Nephron progenitor cell (in vitro differentiated cells): ENCODE results near the gene AP1B1.
A peak's percentile ranks its signal among the peaks of the same experiment; 100 is the strongest.
"Not testable (repeated sequence)": the region's sequence is repeated elsewhere in the genome, so short reads cannot be mapped to it uniquely, and the experiment has no call there.

Experiments
- DNase-seq: peaks from one replicate; pipeline ENCODE4 v3.0.0; 2021
- H3K27ac Mint-ChIP-seq: 2 replicates; pipeline ENCODE4 v1.8.0; 2021; ENCODE audit warnings: mild to moderate bottlenecking, moderate library complexity, mixed read lengths
- H3K27me3 Mint-ChIP-seq: 2 replicates; pipeline ENCODE4 v1.8.0; 2021; ENCODE audit warnings: mild to moderate bottlenecking, low read depth, mixed read lengths; ENCODE audit not compliant: poor library complexity
- H3K36me3 Mint-ChIP-seq: 2 replicates; pipeline ENCODE4 v1.8.0; 2021; ENCODE audit warnings: low read depth, mixed read lengths
- H3K4me1 Mint-ChIP-seq: 2 replicates; pipeline ENCODE4 v1.8.0; 2021; ENCODE audit warnings: mixed read lengths
- H3K4me3 Mint-ChIP-seq: 2 replicates; pipeline ENCODE4 v1.8.0; 2021; ENCODE audit warnings: mild to moderate bottlenecking, moderate library complexity, mixed read lengths
- H3K9me3 Mint-ChIP-seq: 2 replicates; pipeline ENCODE4 v1.8.0; 2021; ENCODE audit warnings: mild to moderate bottlenecking, moderate library complexity, mixed read lengths
- TF ChIP-seq, protein P1 (sequence below): fragments of 200-600 bp; sonication (generic); IDR thresholded peaks from 2 replicates; pipeline ENCODE4 v1.5.0; 2021; ENCODE audit warnings: antibody characterized with exemption

AP1B1 gene

DNA sequence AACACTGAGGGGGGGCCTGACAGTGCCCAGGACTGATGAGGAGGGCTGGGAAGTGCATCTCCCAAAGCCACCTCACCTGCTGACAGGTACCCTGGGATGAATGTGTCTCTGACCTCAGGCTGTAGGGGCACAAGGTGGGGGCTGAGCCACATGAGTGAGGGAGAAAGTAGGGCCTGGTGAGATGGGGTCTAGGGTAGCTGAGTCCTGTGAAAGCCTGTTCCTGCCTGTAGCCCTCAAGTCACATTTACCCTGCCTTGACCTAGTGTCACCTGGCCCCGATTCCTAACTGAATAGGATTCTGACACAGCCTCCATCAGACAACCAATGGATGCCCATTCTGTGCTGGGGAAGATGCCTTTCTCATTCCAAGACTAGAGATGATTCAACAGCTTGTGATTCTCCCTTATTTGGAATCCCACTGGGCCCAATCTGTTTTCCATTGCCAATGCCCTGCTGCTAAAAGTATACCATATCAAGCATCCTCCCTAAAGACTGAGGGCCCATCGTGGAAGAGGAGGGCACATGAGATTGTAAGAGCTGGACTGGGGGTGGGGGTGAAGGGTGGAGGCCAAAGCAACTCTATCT, 38.9 kb upstream of the AP1B1 start:
- Mint-ChIP-seq H3K27ac (no peak overlapping the region), H3K4me1 (peaks cover 12% of the 10 kb centered on the region), H3K27me3 (peaks cover 48% of the 10 kb centered on the region), H3K9me3 (no peaks in the 10 kb centered on the region), H3K4me3 (no peak overlapping the region), H3K36me3 (no peaks in the 10 kb centered on the region)
- TF ChIP-seq, protein P1, sequence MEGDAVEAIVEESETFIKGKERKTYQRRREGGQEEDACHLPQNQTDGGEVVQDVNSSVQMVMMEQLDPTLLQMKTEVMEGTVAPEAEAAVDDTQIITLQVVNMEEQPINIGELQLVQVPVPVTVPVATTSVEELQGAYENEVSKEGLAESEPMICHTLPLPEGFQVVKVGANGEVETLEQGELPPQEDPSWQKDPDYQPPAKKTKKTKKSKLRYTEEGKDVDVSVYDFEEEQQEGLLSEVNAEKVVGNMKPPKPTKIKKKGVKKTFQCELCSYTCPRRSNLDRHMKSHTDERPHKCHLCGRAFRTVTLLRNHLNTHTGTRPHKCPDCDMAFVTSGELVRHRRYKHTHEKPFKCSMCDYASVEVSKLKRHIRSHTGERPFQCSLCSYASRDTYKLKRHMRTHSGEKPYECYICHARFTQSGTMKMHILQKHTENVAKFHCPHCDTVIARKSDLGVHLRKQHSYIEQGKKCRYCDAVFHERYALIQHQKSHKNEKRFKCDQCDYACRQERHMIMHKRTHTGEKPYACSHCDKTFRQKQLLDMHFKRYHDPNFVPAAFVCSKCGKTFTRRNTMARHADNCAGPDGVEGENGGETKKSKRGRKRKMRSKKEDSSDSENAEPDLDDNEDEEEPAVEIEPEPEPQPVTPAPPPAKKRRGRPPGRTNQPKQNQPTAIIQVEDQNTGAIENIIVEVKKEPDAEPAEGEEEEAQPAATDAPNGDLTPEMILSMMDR, result no peak
- no peak for DNase-seq

- no peak overlapping the region for H3K27ac Mint-ChIP-seq
- peaks cover 7% of the 10 kb centered on the region for H3K4me1 Mint-ChIP-seq
- peaks cover 46% of the 10 kb centered on the region for H3K27me3 Mint-ChIP-seq
- DNase-seq, result no peak
- no peak overlapping the region for H3K4me3 Mint-ChIP-seq
- TF ChIP-seq, protein P1, result no peak
- H3K36me3 Mint-ChIP-seq, result no peaks in the 10 kb centered on the region
- H3K9me3 Mint-ChIP-seq, result no peaks in the 10 kb centered on the region
Observed at GRCh38 chr22:29426476-29426875, 38.1 kb upstream of the AP1B1 start.

- Mint-ChIP-seq H3K4me1 (peaks cover 22% of the 10 kb centered on the region), H3K27me3 (peaks cover 30% of the 10 kb centered on the region)
- not testable (repeated sequence) for H3K36me3 Mint-ChIP-seq, H3K9me3 Mint-ChIP-seq, H3K27ac Mint-ChIP-seq, H3K4me3 Mint-ChIP-seq, DNase-seq
Observed at GRCh38 chr22:29418704-29419103, 30.3 kb upstream of the AP1B1 start.

GRCh38 chr22:29414951-29415591, 26.7 kb upstream of the AP1B1 start:
- DNase-seq, H3K36me3 Mint-ChIP-seq, H3K9me3 Mint-ChIP-seq, H3K27ac Mint-ChIP-seq, H3K4me3 Mint-ChIP-seq: not testable (repeated sequence)
- H3K4me1 Mint-ChIP-seq, result peaks cover 13% of the 10 kb centered on the region
- H3K27me3 Mint-ChIP-seq, result peaks cover 29% of the 10 kb centered on the region

DNA sequence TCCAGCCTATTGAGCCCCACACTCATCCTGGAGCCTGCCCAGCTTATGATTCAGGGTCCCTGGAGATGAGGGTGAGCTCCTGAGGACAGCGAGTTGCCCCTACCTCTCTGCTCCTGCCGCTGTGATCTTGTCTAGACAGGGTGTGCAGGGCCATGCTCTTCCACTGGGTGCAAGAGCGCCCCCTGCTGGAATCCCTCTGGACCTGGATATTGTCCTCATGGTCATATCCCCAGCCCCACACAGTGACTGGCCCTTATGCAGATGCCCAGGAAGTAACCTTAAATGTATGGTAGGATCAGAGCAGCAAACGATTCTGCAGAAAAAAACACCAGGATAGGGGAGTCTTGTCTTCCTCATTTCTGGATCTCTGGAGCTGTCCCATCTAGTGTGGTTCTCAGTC, 24.4 kb upstream of the AP1B1 start:
- H3K4me3 Mint-ChIP-seq, H3K27ac Mint-ChIP-seq, DNase-seq, H3K9me3 Mint-ChIP-seq, H3K36me3 Mint-ChIP-seq, H3K4me1 Mint-ChIP-seq: not testable (repeated sequence)
- TF ChIP-seq, protein P1, result peak; percentile 39
- peaks cover 29% of the 10 kb centered on the region for H3K27me3 Mint-ChIP-seq

GRCh38 chr22:29411569-29412211, 23.3 kb upstream of the AP1B1 start:
- peaks cover 22% of the 10 kb centered on the region for H3K27me3 Mint-ChIP-seq
- H3K9me3 Mint-ChIP-seq, H3K4me3 Mint-ChIP-seq, H3K4me1 Mint-ChIP-seq, H3K36me3 Mint-ChIP-seq, H3K27ac Mint-ChIP-seq, DNase-seq: not testable (repeated sequence)

DNA sequence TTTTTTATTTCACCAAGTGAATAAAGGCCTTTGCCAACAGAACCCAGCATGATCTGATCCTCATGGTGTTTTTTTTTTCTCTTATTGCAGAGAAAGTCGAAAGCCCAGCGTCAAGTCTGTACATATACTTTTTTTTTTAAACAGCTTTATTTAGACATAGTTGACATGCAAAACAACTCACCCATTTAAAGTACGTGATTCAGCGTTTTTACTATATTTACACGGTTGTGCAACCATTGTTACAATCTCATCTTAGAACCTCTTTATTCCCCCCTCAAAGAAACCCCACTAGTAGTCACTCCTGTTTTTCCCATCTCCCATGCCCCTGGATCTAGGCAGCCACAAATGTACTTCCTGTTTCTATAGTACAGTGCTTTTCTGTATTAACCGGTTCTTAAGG, 20.6 kb upstream of the AP1B1 start:
- no peak for DNase-seq
- Mint-ChIP-seq H3K9me3 (no peaks in the 10 kb centered on the region), H3K4me3 (no peak overlapping the region), H3K36me3 (no peaks in the 10 kb centered on the region), H3K27me3 (peaks cover 18% of the 10 kb centered on the region), H3K4me1 (no peaks in the 10 kb centered on the region), H3K27ac (no peak overlapping the region)
- TF ChIP-seq, protein P1, result no peak

- not testable (repeated sequence) for H3K4me3 Mint-ChIP-seq, H3K9me3 Mint-ChIP-seq, H3K4me1 Mint-ChIP-seq, DNase-seq, H3K36me3 Mint-ChIP-seq, H3K27ac Mint-ChIP-seq
- H3K27me3 Mint-ChIP-seq, result peaks cover 32% of the 10 kb centered on the region
Observed at GRCh38 chr22:29401538-29401937, 13.2 kb upstream of the AP1B1 start.
